Purkinje cell (primary cell): ENCODE data around the gene INO80D. TPM values are rescaled to one million over a fixed set of nuclear protein-coding genes. Genes with fewer than 3 reads are reported as not detected.

ENCODE experiments used
- polyA plus RNA-seq: library from polyadenylated mRNA; unstranded; fragments of >200 nt; fragmentation: Nextera tagmentation; gene quantifications from 2 replicates; pipeline ENCODE4 v1.2.1, GENCODE V29; 2014

INO80D gene
- polyA plus RNA-seq: 8.8 and 9.9 TPM in 2 replicates

GRCh38 chr2:206085742-206086445 is at the start of gene INO80D:
Gene INO80D, minus strand, starts transcription at chr2:206086174. Its CDS starts 23,158 bp downstream, at chr2:206063016.

Other genes starting within 250 kb of the INO80D start
- 187 and 296 TPM in 2 replicates for gene NDUFS1, start 73.3 kb upstream of the INO80D start, polyA plus RNA-seq
- gene EEF1B2, start 73.7 kb upstream of the INO80D start, polyA plus RNA-seq: 319 and 373 TPM in 2 replicates
- 7.6 and 11.1 TPM in 2 replicates for gene ZDBF2, start 188.5 kb upstream of the INO80D start, polyA plus RNA-seq